Stimulated activated naive B cell treated with anti-CD40 and anti-IgM and Interleukin-4, amounts not matched to agents 10 μg/mL and 1 μg/mL and 100 μg/mL, for 72 hours (primary cell): Measurements from ENCODE around the gene TES.

Source experiments
- ATAC-seq, 2 donors: fragments of 150-1000 bp; cut with Tn5 transposase; replicated peaks; 2 replicates each; pipeline ENCODE4 v1.10.0; 2021; ENCODE audit warnings: moderate library complexity in 1 of 2
- DNase-seq: peaks from one replicate; pipeline ENCODE4 v3.0.0; 2021
- H3K27ac Mint-ChIP-seq: one replicate; pipeline ENCODE4 v1.8.0; 2022; ENCODE audit warnings: mild to moderate bottlenecking, mixed read lengths
- H3K27me3 Mint-ChIP-seq, 2 donors: one replicate each; pipeline ENCODE4 v1.8.0; 2022; ENCODE audit warnings: mixed read lengths in 2 of 2
- H3K36me3 Mint-ChIP-seq, 2 donors: one replicate each; pipeline ENCODE4 v1.8.0; 2022; ENCODE audit warnings: mixed read lengths in 2 of 2, mild to moderate bottlenecking in 1 of 2
- H3K4me1 Mint-ChIP-seq, 2 donors: one replicate each; pipeline ENCODE4 v1.8.0; 2022; ENCODE audit warnings: mixed read lengths in 2 of 2, mild to moderate bottlenecking in 1 of 2
- H3K4me3 Mint-ChIP-seq, 2 donors: one replicate each; pipeline ENCODE4 v1.8.0; 2022; ENCODE audit warnings: mild to moderate bottlenecking in 2 of 2, mixed read lengths in 2 of 2, moderate library complexity in 1 of 2
- H3K9me3 Mint-ChIP-seq, 2 donors: one replicate each; pipeline ENCODE4 v1.8.0; 2022; ENCODE audit warnings: mixed read lengths in 2 of 2, mild to moderate bottlenecking in 1 of 2

Gene TES

DNA sequence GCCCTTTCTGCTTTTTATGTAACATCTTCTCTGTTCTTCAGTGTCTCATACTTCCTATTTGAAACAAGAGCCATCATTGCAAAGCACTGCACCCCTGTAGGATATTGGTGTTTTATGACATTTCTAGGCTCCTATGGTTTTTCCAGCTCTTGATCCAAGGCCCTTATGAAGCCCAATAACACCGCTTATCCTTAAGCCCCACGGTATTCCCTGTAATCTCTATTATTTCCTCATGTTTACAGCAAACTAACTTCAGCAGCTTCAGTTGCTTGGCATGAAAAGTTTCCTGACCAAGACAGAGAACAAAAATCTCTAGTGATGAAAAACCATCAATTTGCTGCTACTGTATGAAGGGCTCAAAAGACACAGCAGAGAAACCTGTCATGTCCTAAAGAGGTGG lies 34.1 kb upstream of the TES start:
- Mint-ChIP-seq H3K9me3 (peaks cover 3 to 4% of the 10 kb centered on the region in 2 donors), H3K36me3 (peaks cover 0 to 5% of the 10 kb centered on the region in 2 donors), H3K4me1 (no peaks in the 10 kb centered on the region), H3K4me3 (no peak overlapping the region), H3K27me3 (no peaks in the 10 kb centered on the region), H3K27ac (no peak overlapping the region)
- DNase-seq: no peak
- no peak for ATAC-seq

DNA sequence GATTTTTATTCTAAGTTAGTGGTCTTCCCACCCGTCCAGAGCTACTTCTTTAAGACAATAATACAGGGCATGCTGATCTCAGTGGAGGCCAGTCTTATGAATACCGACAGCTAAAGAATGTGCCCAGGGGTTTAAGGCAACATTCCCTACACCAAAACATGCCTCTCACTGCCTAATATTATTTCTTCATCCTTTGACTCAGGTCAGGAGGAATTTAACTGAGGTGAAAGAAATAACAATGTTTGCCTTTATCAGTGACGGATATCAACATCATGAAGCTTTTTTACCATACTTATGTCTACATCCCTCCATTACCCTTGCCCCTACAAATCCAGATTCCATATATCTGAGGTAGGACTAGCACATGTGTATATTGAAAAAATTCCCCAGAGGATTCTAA lies 33.3 kb upstream of the TES start:
- Mint-ChIP-seq H3K9me3 (peaks cover 3 to 4% of the 10 kb centered on the region in 2 donors), H3K27ac (no peak overlapping the region), H3K4me1 (no peaks in the 10 kb centered on the region), H3K36me3 (peaks cover 0 to 5% of the 10 kb centered on the region in 2 donors), H3K4me3 (no peak overlapping the region), H3K27me3 (no peaks in the 10 kb centered on the region)
- DNase-seq (no peak), ATAC-seq (no peak)

DNA sequence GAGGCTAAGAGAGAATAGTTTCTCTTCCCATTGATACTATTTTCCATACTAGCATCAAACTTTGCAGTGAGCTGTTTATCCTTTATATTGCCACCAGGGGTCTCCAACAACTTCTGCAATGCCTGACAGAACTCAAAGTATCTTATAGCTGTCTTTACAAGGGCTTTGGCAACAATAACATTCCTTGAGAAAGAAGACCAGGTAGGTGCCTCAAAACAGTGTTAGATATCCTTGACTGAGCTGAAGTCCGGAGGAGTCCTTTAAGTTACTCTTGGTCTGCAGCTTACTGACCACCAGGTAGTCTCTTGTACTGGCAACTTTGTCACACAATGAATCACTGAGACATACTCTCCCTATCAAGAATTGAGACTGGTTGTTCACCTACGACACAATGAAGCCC lies 30.0 kb upstream of the TES start:
- H3K36me3 Mint-ChIP-seq: peaks cover 0 to 2% of the 10 kb centered on the region in 2 donors
- no peaks in the 10 kb centered on the region for H3K4me1 Mint-ChIP-seq
- no peak overlapping the region for H3K27ac Mint-ChIP-seq
- ATAC-seq (peak; percentile 60 to 62), DNase-seq (no peak)
- no peaks in the 10 kb centered on the region for H3K27me3 Mint-ChIP-seq
- H3K4me3 Mint-ChIP-seq: no peak overlapping the region
- H3K9me3 Mint-ChIP-seq: peaks cover 1 to 4% of the 10 kb centered on the region in 2 donors

DNA sequence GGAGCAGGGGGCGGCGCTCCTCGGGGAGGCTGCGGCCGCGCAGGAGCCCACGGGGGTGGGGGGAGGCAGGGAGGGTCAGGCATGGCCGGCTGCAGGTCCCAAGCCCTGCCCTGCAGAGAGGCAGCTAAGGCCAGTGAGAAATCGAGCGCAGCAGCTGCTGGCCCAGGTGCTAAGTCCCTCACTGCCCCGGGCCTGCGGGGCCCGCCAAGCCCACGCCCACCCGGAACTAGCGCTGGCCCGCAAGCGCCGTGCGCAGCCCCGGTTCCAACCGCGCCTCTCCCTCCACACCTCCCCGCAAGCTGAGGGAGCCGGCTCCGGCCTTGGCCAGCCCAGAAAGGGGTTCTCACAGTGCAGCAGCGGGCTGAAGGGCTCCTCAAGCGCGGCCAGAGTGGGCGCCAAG lies 28.3 kb upstream of the TES start:
- peaks cover 0 to 5% of the 10 kb centered on the region in 2 donors for H3K27me3 Mint-ChIP-seq
- peaks cover 0 to 3% of the 10 kb centered on the region in 2 donors for H3K9me3 Mint-ChIP-seq
- H3K27ac Mint-ChIP-seq: no peak overlapping the region
- H3K4me1 Mint-ChIP-seq: no peaks in the 10 kb centered on the region
- no peak overlapping the region for H3K4me3 Mint-ChIP-seq
- no peaks in the 10 kb centered on the region for H3K36me3 Mint-ChIP-seq
- no peak for DNase-seq
- ATAC-seq: no peak

DNA sequence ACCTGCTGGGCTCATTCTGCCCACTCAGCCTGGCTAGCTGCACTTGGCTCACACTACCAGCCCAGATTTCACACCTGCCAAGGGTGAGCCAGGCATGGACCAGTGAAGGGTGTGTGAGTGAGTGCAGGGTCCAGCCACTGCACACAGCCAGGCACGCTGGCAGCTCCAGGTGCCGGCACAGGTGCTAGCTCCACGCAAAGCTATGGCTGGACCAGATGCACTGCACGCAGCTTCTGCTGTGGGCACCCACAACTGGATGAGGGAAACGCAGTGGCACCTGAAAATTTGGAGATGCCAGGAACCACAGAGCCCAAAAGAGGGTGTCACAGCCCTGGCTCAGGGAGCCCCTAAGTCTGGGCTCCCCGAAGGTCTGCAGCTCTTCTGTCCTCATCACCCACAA lies 24.9 kb upstream of the TES start:
- DNase-seq (no peak), ATAC-seq (no peak)
- no peaks in the 10 kb centered on the region for H3K4me1 Mint-ChIP-seq
- H3K27me3 Mint-ChIP-seq: peaks cover 5 to 14% of the 10 kb centered on the region in 2 donors
- no peak overlapping the region for H3K4me3 Mint-ChIP-seq
- H3K9me3 Mint-ChIP-seq: peaks cover 0 to 3% of the 10 kb centered on the region in 2 donors
- peaks cover 1 to 3% of the 10 kb centered on the region in 2 donors for H3K36me3 Mint-ChIP-seq
- no peak overlapping the region for H3K27ac Mint-ChIP-seq

DNA sequence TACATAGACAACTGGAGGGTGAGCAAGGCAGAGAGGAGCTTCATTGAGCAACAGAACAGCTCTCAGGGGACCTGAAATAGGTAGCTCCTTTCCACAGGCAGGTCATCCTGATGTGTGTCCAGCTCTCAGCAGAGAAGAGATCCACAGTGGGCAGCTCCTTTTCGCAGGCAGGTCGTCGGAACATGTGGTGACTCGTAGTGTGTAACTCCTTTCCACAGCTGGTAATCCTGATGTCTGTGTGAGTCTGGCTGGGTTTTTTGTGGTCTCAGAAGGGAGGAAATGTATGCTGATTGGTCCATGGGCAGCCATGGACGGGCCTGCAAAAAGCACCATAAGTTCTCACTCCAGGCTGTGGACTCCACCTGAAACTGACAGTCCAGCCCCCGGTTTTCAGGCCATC lies 24.4 kb upstream of the TES start:
- Mint-ChIP-seq H3K9me3 (peaks cover 0 to 3% of the 10 kb centered on the region in 2 donors), H3K27ac (no peak overlapping the region), H3K27me3 (peaks cover 5 to 14% of the 10 kb centered on the region in 2 donors), H3K4me1 (no peaks in the 10 kb centered on the region), H3K4me3 (no peak overlapping the region), H3K36me3 (peaks cover 1 to 3% of the 10 kb centered on the region in 2 donors)
- DNase-seq (no peak), ATAC-seq (no peak)

DNA sequence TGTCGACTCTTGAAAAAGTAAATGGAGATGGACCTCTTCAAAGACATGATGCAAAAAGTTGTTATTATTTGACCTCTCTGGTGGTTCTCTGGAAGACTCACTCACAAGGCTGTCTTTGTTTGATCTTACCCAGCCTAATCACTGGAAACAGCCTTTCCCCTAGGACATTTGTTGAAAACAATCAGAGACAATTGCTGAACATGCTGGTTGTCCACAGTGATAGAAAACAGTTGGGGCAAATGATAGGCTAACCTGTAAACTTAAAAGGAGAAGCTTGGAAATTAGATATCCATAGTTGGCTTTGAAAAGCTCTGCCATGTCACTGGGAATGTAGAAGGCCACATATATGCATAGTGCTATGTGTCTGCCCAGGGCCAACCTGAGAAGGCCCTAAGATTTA lies 22.9 kb upstream of the TES start:
- H3K36me3 Mint-ChIP-seq: peaks cover 1 to 3% of the 10 kb centered on the region in 2 donors
- H3K27me3 Mint-ChIP-seq: peaks cover 5 to 14% of the 10 kb centered on the region in 2 donors
- no peak for ATAC-seq
- H3K4me3 Mint-ChIP-seq: no peak overlapping the region
- H3K27ac Mint-ChIP-seq: no peak overlapping the region
- DNase-seq: no peak
- H3K9me3 Mint-ChIP-seq: peaks cover 0 to 3% of the 10 kb centered on the region in 2 donors
- H3K4me1 Mint-ChIP-seq: no peaks in the 10 kb centered on the region

DNA sequence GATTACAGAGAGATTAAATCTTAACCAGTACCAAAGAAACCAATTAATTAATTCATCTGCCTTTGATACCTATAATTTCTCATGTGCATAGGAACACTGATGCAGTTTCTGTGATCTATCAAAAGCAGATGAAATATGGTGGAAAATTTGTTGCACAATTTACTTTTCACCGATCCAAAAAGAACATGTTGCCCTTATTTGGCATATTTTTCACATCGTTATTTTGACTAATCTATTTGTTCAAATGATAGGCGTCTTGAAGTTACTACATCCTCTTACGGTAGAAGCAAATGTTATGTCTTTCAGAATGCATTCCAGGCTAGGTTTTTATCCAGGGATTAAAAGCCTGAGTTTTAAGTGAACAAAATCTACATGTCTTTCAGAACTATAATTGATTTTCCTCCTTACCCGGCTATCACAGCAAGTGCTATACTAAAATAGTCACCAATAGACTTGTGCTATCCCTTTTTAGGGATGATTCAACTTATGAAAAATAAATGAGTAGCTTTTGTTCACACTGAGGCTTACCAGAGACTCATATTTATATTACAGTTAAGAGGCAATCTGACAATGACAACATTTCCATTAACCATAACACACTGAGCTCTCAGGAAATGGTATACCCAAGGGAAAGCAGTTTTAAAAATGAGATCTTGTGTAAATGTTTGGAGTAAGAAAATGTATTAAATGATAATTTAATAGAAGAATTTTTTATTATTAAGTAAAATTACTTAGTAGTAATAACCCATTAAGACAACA lies 16.8 kb upstream of the TES start:
- no peak for ATAC-seq
- Mint-ChIP-seq H3K4me1 (no peaks in the 10 kb centered on the region), H3K4me3 (no peak overlapping the region), H3K9me3 (no peaks in the 10 kb centered on the region), H3K27ac (no peak overlapping the region), H3K27me3 (peaks cover 0 to under 1% of the 10 kb centered on the region in 2 donors), H3K36me3 (no peaks in the 10 kb centered on the region)
- DNase-seq: no peak

DNA sequence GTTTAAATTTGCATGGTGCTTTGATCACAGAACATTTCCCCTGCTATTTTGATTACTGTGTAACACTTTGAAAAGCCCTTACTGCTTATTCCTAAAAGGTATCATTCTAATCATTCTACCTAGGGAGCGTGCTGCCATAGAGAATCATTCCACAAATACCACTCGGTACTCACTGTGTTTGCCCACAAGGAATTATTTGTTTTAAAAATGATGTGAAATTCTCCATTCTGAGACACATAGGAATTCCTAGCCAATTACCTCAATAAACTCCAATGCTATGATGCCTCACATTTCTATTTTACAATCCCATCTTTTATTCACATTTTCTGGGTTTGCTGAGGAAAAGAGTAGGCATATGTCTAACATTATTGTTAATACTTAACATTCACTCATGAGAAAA lies 16.2 kb upstream of the TES start:
- Mint-ChIP-seq H3K4me3 (no peak overlapping the region), H3K4me1 (no peaks in the 10 kb centered on the region), H3K9me3 (no peaks in the 10 kb centered on the region), H3K27ac (no peak overlapping the region), H3K27me3 (no peaks in the 10 kb centered on the region), H3K36me3 (no peaks in the 10 kb centered on the region)
- no peak for ATAC-seq
- no peak for DNase-seq

DNA sequence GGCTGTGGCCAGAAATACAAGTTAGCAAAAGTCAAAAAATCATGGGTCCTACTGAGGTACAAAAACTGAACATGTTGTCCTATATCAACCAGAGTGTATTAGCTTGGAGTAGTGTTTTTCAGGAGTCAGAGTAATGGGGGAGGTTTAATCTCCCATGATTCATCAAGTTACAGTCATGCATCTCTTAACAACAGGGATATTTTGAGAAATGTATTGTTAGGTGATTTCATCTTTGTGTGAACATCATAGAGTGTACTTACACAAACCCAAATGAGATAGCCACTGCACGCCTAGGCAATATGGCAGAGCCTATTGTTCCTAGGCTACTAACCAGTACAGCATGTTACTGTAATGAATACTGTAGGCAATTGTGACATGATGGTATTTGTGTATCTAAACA lies 14.9 kb upstream of the TES start:
- DNase-seq (no peak), ATAC-seq (no peak)
- no peaks in the 10 kb centered on the region for H3K4me1 Mint-ChIP-seq

DNA sequence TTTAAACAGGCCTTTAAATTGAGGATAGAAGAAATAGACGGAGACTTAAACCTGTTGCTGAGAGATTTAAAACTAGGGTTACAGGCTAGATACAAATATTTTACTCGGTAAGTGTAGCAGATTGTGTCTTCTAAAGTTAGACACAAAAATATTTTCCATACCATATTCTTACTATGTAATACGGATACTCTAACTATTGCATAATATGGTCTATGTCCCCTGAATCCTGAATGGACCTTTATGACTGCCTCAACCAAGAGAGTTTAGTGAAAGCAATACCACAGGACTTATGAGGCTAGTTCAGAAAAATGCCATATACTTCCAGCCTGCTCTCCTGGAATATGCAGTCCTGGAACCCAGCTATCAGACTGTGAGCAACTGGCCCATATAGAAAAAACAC lies 13.4 kb upstream of the TES start:
- Mint-ChIP-seq H3K4me1 (no peaks in the 10 kb centered on the region), H3K9me3 (no peaks in the 10 kb centered on the region), H3K27ac (no peak overlapping the region), H3K4me3 (no peak overlapping the region), H3K27me3 (no peaks in the 10 kb centered on the region), H3K36me3 (no peaks in the 10 kb centered on the region)
- ATAC-seq (no peak), DNase-seq (no peak)

More for the DNA sequence above, 14.9 kb upstream of the TES start:
- no peak overlapping the region for H3K27ac Mint-ChIP-seq
- no peaks in the 10 kb centered on the region for H3K27me3 Mint-ChIP-seq
- no peaks in the 10 kb centered on the region for H3K36me3 Mint-ChIP-seq
- H3K4me3 Mint-ChIP-seq: no peak overlapping the region
- H3K9me3 Mint-ChIP-seq: no peaks in the 10 kb centered on the region

DNA sequence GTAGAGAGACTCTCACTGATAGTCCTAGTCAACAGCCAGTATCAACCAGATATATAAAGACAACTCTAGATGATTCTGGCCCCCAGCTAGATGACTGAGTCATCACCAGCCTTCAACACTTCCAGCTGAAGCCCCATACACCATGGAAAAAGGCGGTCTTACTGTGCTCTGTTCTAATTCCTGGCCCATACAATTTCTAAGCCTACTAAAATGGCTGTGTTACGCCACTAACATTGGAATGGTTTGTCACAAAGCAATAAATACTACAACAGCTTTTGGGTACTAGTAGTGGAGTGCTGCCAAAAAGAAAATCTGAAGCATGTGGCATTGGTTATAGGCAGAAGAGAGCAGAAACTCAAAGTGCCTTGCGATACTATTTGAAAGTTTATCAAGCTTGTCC lies 13.0 kb upstream of the TES start:
- H3K27me3 Mint-ChIP-seq: no peaks in the 10 kb centered on the region
- no peaks in the 10 kb centered on the region for H3K4me1 Mint-ChIP-seq
- H3K9me3 Mint-ChIP-seq: no peaks in the 10 kb centered on the region
- H3K27ac Mint-ChIP-seq: no peak overlapping the region
- DNase-seq (no peak), ATAC-seq (no peak)
- H3K4me3 Mint-ChIP-seq: no peak overlapping the region
- H3K36me3 Mint-ChIP-seq: no peaks in the 10 kb centered on the region

DNA sequence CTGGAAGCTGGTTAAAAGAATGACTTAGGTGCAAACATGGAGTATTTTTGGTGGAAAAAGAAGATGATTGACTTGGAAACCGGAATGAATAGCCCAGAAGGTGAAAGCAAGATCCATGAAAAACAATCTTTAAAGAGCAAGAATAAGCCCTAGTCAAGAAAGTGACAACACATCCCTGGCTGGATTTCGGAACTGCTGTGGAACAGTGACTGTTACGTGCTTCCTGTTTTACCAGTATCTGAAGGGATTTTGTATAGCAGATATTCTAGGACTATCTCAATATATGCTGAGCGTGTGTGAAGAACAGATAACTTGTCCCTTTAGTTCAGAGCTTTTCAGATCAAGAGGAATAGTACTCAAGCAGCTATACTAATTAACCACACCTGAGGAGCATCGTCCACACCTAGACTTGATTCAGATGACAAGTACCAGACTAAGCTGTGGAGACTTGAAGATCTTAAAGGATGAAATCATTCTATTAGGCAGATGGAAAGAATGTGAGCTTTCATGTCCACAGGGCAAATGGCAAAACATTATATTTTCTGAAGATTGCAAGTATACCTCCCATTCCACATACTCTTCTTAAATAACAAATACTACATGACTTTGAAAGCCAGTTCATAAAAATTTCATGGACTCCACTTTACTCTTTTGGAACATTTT lies 11.5 kb upstream of the TES start:
- H3K4me1 Mint-ChIP-seq: no peaks in the 10 kb centered on the region
- no peak overlapping the region for H3K27ac Mint-ChIP-seq
- no peak overlapping the region for H3K4me3 Mint-ChIP-seq
- H3K27me3 Mint-ChIP-seq: no peaks in the 10 kb centered on the region
- H3K36me3 Mint-ChIP-seq: no peaks in the 10 kb centered on the region
- no peak for ATAC-seq
- no peaks in the 10 kb centered on the region for H3K9me3 Mint-ChIP-seq
- DNase-seq: no peak

DNA sequence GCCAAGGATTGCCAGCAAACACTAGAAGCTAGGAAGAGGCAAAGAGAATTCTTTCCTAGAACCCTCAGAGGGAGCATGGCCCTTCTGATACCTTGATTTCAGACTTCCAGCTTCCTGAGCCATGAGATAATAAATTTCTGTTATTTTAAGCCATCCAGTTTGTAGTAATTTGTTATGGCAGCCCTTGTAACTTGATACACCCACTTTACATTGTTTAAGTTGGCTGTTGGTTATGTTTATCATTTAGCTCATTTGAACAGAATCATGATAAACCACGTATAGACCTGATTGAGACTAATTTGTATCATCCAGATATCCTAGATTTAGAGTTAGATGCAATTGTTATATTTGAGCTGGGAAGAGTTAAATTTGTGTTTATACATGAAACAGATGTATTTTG lies 9.4 kb upstream of the TES start:
- no peak overlapping the region for H3K27ac Mint-ChIP-seq
- H3K36me3 Mint-ChIP-seq: no peaks in the 10 kb centered on the region
- DNase-seq (no peak), ATAC-seq (no peak)
- no peaks in the 10 kb centered on the region for H3K27me3 Mint-ChIP-seq
- no peaks in the 10 kb centered on the region for H3K9me3 Mint-ChIP-seq
- no peaks in the 10 kb centered on the region for H3K4me1 Mint-ChIP-seq
- no peak overlapping the region for H3K4me3 Mint-ChIP-seq

DNA sequence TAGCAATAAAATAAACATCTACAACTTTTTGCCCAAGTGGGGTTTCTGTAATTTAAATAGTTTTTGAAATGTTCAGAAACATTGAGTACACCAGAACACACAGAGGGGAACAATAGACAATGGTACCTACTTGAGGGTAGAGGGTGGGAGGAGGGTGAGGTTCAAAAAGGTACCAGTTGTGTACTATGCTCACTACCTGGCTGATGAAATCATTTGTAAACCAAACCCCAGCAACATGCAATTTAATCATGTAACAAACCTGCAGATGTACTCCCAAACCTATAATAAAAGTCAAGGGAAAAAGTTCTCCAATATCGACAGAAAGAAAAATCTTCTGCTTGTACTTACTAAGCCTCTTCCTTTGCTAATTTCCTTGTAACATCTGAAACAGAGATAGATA lies 4.2 kb upstream of the TES start:
- Mint-ChIP-seq H3K4me3 (no peak overlapping the region), H3K4me1 (no peaks in the 10 kb centered on the region), H3K36me3 (peaks cover 0 to 2% of the 10 kb centered on the region in 2 donors), H3K27ac (no peak overlapping the region), H3K9me3 (no peaks in the 10 kb centered on the region), H3K27me3 (no peaks in the 10 kb centered on the region)
- ATAC-seq (no peak), DNase-seq (no peak)
